GM23338 (cell line): ENCODE measurements around the gene GDF7.

Experiments used
- CTCF ChIP-seq, 2 experiments: fragments of 200-600 bp in 1 of 2; sonication (generic) in 1 of 2; conservative IDR thresholded peaks; 2 replicates each; pipeline versions ENCODE4 v1.5.1 to v1.6.1; 2016 to 2017; ENCODE audit warnings: antibody characterized with exemption in 2 of 2, low read depth in 2 of 2, mild to moderate bottlenecking in 2 of 2, moderate library complexity in 1 of 2
- ETS1 ChIP-seq: IDR thresholded peaks from 2 replicates; pipeline ENCODE4 v1.6.1; 2016; ENCODE audit warnings: antibody characterized with exemption
- EZH2 ChIP-seq: fragments of 200-600 bp; sonication (generic); IDR thresholded peaks from one replicate; pipeline ENCODE4 v1.8.0; 2017; ENCODE audit warnings: antibody characterized with exemption, mild to moderate bottlenecking, low read depth; ENCODE audit not compliant: unreplicated experiment
- EZH2phosphoT487 ChIP-seq: fragments of 200-600 bp; sonication (generic); IDR thresholded peaks from one replicate; pipeline ENCODE4 v1.8.1; 2018; ENCODE audit warnings: antibody characterized with exemption; ENCODE audit not compliant: unreplicated experiment
- TF ChIP-seq, protein P1 (sequence below): IDR thresholded peaks from one replicate; pipeline ENCODE4 v1.6.1; 2018; ENCODE audit warnings: antibody characterized with exemption; ENCODE audit not compliant: unreplicated experiment

DNA sequence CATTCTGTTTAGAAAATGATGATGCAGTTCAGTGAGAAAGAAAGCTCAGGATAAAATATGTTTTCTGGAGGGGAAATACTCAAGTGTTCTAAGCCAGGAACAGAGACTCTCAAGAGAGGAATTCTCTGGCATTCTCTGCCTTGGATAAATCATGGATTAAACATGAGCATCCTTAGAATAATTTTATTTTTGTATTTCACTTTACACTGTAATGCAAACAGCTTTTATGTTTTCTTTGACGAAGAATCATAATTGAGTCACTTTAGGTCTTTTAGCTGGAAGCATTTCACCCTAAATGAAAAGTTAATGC lies 11.1 kb downstream of the GDF7 start:
- TF ChIP-seq CTCF (conservative IDR thresholded peaks at IDR 0.05; ENCODE audit: low read depth in 2 of 2) (no peak), EZH2phosphoT487 (no peak), ETS1 (no peak), EZH2 (no peak)
- TF ChIP-seq, protein P1, sequence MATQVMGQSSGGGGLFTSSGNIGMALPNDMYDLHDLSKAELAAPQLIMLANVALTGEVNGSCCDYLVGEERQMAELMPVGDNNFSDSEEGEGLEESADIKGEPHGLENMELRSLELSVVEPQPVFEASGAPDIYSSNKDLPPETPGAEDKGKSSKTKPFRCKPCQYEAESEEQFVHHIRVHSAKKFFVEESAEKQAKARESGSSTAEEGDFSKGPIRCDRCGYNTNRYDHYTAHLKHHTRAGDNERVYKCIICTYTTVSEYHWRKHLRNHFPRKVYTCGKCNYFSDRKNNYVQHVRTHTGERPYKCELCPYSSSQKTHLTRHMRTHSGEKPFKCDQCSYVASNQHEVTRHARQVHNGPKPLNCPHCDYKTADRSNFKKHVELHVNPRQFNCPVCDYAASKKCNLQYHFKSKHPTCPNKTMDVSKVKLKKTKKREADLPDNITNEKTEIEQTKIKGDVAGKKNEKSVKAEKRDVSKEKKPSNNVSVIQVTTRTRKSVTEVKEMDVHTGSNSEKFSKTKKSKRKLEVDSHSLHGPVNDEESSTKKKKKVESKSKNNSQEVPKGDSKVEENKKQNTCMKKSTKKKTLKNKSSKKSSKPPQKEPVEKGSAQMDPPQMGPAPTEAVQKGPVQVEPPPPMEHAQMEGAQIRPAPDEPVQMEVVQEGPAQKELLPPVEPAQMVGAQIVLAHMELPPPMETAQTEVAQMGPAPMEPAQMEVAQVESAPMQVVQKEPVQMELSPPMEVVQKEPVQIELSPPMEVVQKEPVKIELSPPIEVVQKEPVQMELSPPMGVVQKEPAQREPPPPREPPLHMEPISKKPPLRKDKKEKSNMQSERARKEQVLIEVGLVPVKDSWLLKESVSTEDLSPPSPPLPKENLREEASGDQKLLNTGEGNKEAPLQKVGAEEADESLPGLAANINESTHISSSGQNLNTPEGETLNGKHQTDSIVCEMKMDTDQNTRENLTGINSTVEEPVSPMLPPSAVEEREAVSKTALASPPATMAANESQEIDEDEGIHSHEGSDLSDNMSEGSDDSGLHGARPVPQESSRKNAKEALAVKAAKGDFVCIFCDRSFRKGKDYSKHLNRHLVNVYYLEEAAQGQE, result no peak
